Stimulated activated CD4-positive, alpha-beta T cell treated with anti-CD3 and anti-CD28 coated beads, Interleukin-2, amount 100 ng/mL, for 48 hours (primary cell): ENCODE results near the gene AMBRA1.
"Not testable (repeated sequence)": the region's sequence is repeated elsewhere in the genome, so short reads cannot be mapped to it uniquely, and the experiment has no call there.

Experiments
- DNase-seq, 2 donors: peaks; one replicate each; pipeline ENCODE4 v3.0.0-alpha.2; 2020

The AMBRA1 gene

GRCh38 chr11:46378296-46378695 lies 215.5 kb downstream of the AMBRA1 start:
- no peak for DNase-seq

DNA sequence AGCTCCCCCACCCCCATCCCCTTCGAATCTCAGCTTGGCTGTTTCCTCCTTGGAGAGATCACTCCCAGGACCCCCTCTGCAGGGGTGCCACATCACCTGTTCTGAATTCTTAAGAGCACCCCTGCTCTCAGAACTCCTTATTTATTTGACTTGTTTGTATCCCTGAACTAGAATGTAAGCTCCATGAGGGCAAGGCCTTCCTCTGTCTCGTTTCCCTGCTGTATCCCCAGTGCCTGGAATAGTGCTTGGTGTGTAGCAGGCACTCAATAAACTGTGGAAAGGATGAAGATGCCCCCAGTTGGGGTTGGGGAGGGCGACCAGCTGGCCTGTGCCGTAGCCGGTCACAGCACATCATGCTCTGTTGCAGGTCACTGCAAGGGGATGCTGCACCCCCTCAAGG lies 216.0 kb downstream of the AMBRA1 start:
- DNase-seq: no peak

DNA sequence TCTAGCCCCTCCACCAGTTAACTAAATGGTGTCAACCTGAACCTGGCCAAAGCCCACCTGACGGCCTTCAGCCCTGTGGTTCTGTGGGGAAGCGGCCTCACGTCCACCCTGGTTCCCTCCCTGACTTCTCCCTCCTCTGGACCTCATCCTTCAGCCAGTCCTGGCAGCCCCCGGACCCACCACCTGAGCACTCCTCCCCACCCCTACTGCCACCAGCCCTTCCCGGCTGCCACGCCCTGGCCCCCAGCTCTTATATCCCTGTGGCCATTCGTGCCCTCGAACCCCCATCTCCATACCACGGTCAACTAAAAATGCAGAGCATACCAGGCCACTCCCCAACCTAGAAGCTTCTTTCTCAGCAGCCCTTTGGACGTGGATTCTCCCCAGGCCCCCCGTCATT lies 216.5 kb downstream of the AMBRA1 start:
- no peak for DNase-seq

- no peak for DNase-seq
Observed at GRCh38 chr11:46376258-46377050, 217.4 kb downstream of the AMBRA1 start.

GRCh38 chr11:46375392-46376101 lies 218.3 kb downstream of the AMBRA1 start:
- no peak for DNase-seq

DNA sequence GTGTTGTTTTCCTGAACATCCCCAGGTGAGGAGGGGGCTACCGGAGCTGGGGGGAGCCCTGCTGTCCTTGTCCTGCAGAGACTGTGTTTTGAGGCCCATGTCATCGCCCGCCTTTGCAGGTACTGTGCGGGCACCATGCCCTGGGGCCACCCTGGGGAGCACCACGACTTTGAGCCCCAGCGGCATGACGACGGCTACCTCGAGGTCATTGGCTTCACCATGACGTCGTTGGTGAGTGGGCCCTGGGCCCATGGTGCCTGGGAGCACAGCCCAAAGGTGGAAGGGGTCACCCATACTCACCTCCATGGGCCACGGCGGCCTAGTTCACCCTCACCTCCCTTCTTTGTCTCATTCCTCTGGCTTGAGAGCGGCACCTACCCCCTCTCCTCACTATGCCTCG lies 219.0 kb downstream of the AMBRA1 start:
- DNase-seq: no peak

DNA sequence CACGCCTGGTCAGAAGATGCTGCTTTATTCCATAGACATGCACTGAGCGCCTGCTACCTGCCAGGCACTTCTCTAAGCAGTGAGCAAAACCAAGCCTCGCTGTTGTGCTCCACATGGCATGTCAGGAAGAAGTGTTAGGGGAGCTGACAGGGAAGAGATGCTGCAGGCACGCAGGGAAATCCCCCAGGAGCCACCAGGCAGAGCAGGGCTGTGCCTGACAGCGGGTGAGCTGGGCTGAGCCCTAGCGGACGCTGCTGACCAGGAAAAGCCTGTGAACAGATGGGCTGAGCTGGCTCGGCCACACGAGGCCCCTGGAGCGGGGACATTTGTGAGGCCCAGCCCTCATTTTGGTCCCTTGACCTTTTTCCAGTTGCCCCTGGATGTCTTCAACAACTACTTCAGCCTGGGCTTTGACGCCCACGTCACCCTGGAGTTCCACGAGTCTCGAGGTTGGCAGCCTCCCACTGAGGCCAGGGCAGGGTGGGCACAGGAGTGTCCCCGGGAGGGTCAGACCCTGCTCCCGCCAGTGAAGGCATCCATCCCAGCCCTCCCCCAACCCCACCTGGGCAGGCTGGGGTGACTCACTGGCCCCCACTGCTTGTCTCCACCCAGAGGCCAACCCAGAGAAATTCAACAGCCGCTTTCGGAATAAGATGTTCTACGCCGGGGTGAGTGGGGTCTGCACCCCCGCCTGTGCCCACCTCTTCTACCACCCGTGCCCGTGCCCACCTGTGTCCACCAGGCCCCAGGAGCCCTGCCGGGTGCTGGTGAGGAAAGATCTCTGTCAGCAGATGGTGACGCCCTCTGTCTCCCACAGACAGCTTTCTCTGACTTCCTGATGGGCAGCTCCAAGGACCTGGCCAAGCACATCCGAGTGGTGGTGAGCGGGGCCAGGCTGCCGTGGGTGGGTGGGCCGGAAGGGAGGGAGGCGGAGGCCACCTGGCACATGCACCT lies 219.8 kb downstream of the AMBRA1 start:
- DNase-seq: no peak

- not testable (repeated sequence) for DNase-seq
Observed at GRCh38 chr11:46372501-46372900, 221.3 kb downstream of the AMBRA1 start.

GRCh38 chr11:46372086-46372485 lies 221.7 kb downstream of the AMBRA1 start:
- no peak for DNase-seq

DNA sequence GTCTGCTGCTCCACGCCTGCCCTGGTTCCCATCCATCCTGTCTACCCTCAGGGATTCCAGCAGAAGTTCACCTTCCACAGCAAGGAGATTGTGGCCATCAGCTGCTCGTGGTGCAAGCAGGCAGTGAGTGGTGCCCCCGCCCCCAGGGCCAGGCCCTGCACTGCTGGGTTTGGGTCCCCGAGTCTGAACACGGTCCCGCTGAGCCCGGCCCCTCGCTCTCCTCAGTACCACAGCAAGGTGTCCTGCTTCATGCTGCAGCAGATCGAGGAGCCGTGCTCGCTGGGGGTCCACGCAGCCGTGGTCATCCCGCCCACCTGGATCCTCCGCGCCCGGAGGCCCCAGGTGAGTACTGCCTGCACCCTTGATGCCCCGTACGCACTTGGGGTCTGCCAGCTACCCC lies 222.6 kb downstream of the AMBRA1 start:
- DNase-seq: not testable (repeated sequence)

DNA sequence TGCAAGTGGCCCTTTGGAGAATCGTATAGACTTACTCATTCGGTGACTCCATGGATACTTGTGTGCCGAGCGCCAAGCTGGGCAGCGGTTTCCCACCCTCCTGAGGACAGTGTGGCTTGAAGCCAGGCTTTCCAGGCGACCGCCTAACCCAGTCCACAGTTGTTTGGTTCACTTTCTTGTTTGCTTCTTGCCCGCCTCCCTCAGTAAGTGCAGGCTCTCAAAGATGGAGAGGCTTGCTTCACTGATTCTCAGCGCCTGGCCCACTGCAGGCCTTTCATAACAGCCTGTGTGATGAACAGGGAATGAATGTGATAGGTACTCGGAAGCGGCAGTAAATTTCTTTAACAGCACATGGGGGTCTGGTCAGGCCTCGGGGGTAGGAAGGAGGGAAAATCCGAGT lies 223.6 kb downstream of the AMBRA1 start:
- no peak for DNase-seq

GRCh38 chr11:46369458-46370152 lies 224.2 kb downstream of the AMBRA1 start:
- DNase-seq: peak; percentile 58 to 65

GRCh38 chr11:46367916-46368267 lies 225.9 kb downstream of the AMBRA1 start:
- DNase-seq: no peak

- DNase-seq: peak; percentile 66 to 74
Observed at GRCh38 chr11:46367244-46367915, 226.4 kb downstream of the AMBRA1 start.

DNA sequence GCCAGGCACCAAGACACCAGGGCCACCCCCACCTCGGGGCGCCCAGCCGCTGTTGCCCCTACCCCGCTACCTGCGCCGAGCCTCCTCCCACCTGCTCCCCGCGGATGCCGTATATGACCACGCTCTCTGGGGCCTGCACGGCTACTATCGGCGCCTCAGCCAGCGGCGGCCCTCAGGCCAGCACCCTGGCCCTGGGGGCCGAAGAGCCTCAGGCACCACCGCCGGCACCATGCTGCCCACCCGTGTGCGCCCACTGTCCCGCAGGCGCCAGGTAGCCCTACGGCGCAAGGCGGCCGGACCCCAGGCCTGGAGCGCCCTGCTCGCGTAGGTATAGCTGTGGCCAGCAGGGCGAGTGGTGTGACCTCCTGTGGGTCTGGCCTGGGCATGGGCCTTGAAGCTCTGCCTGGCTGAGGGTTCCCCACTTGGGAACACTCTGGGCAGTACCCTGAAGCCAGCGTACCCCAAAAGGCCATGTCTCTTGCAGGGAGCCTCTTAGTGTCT lies 227.1 kb downstream of the AMBRA1 start:
- DNase-seq: no peak

GRCh38 chr11:46366260-46366659 lies 227.6 kb downstream of the AMBRA1 start:
- no peak for DNase-seq

- DNase-seq: no peak
Observed at GRCh38 chr11:46364791-46365190, 229.0 kb downstream of the AMBRA1 start.

- no peak for DNase-seq
Observed at GRCh38 chr11:46364056-46364455, 229.8 kb downstream of the AMBRA1 start.

DNA sequence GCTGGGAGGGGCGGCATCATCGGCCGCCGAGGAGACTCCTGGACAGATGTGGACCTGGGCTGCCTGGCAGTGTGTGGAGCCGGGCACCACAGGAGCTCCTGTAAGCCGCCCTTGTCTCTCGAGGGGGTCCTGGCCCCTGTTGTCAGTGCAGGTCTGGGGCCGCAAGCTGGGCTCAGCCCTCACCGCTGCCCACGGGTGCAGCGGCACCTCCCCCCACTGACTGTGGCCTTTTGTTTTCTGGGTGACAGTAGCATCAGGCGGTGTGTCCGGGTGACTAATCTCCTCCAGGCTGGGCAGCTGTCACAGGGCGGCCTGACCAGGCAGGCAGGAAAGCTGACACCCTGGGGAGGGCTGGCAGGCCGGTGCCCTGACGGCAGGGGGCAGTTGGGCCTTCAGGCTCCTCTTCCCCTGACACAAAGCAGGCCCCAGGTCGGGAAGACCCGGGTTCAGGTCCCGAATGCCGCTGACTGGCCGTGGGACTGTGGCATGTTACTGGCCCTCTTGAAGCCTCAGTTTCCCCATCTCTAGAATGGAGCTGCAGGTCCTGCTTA lies 230.3 kb downstream of the AMBRA1 start:
- no peak for DNase-seq

DNA sequence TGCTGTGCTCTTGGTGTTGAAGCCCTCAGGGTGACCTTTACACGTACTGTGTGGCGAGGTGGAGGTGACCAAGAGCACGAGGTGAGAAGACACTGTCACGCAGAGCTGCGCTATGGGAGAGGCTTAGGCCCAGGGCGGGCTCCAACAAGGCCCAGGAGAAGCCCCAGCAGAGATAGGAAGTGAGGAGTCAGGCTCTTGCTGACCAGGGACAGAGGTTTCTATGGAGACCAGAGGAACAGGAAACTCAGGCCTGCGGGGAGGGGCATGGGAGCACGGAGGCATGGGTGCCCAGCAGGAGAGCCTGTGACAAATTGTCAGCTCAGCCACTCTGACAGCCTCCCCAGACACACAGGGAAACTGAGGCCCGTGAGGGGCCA lies 230.8 kb downstream of the AMBRA1 start:
- no peak for DNase-seq

- DNase-seq: no peak
Observed at GRCh38 chr11:46362156-46363030, 231.4 kb downstream of the AMBRA1 start.
